Endothelial cell (in vitro differentiated cells): ENCODE measurements around the gene TOMM40L. TPM values are rescaled to one million over a fixed set of nuclear protein-coding genes. Genes with fewer than 3 reads are reported as not detected.

Experiments used
- DNase-seq: peaks from one replicate; pipeline ENCODE4 v3.0.0; 2021; ENCODE audit warnings: low spot score
- H3K27ac Mint-ChIP-seq: one replicate; pipeline ENCODE4 v1.8.0; 2021; ENCODE audit warnings: mixed read lengths, inconsistent platforms; ENCODE audit not compliant: unreplicated experiment
- H3K27me3 Mint-ChIP-seq: one replicate; pipeline ENCODE4 v1.8.0; 2021; ENCODE audit warnings: mild to moderate bottlenecking, moderate library complexity, mixed read lengths, inconsistent platforms; ENCODE audit not compliant: unreplicated experiment
- H3K36me3 Mint-ChIP-seq: one replicate; pipeline ENCODE4 v1.8.0; 2021; ENCODE audit warnings: mild to moderate bottlenecking, low read depth, mixed read lengths, inconsistent platforms; ENCODE audit not compliant: unreplicated experiment
- H3K4me1 Mint-ChIP-seq: one replicate; pipeline ENCODE4 v1.8.0; 2021; ENCODE audit warnings: mild to moderate bottlenecking, mixed read lengths, inconsistent platforms; ENCODE audit not compliant: unreplicated experiment
- H3K4me3 Mint-ChIP-seq: one replicate; pipeline ENCODE4 v1.8.0; 2021; ENCODE audit warnings: mild to moderate bottlenecking, mixed read lengths, inconsistent platforms; ENCODE audit not compliant: unreplicated experiment
- H3K9me3 Mint-ChIP-seq: one replicate; pipeline ENCODE4 v1.8.0; 2021; ENCODE audit warnings: mixed read lengths, inconsistent platforms; ENCODE audit not compliant: unreplicated experiment
- long read RNA-seq: library from polyadenylated mRNA; unstranded; transcript quantifications from one replicate; pipeline ENCODE4 v2.0.0, GENCODE V29; 2020; ENCODE audit not compliant: unreplicated experiment
- total RNA-seq: library from RNA; stranded (reverse); fragmentation: NEBNext Ultra II Directional; extraction: Animal tissue kit (Norgen Biotek cat#: 25700); gene quantifications from one replicate; pipeline ENCODE4 v1.2.1, GENCODE V29; 2021; ENCODE audit not compliant: unreplicated experiment
- TF ChIP-seq, protein P1 (sequence below): fragments of 200-600 bp; sonication (generic); IDR thresholded peaks from one replicate; pipeline ENCODE4 v1.5.0; 2021; ENCODE audit warnings: antibody characterized with exemption; ENCODE audit not compliant: unreplicated experiment

Gene TOMM40L
- total RNA-seq = 22.0 TPM
- long read RNA-seq, partial matches to known transcripts = 0 of 6 reads
- long read RNA-seq, other reads (novel, unspliced or antisense) = 5 of 6 reads

DNA sequence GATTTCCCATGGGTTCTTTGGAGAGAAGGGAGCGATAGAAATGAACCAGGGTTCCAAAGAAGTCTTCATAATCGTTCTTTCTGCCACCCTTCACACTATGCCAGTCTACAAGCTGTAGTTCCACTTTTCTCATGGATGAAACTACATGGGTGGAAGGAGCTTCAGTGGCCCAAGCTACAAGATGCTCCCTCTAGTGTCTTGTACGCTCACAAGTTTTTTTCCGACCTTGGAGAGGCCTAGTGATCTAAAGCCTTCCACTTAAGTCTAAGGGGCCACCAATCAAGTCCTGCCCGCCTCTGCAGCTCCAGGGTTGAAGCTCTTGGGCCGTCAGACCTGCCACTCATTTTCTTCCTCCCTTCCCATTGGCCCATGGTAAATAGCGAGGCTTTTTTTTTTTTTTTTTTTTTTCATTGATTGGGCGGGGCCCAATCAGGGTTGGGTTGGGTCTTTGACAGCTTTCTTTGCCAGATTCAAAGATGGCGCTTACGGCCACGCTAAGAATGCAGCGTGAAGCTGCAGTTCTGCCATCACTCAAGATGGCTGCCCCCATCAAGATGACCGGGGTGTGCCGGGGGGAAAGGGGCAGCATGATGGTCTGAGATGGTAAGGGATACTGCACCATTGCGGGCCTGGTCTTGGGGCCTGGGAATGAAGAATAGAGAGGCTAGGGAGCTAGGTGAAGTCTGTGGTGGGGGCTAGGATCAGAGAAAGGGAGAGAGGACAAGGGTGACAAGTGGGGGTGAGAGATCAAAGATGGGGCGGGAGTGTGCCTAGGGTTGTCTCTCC is at the start of gene TOMM40L:
Gene TOMM40L (plus strand): TSS at position 527 of the 786 bp plus-strand sequence. CDS start 430 bp downstream, outside the sequence.
- Mint-ChIP-seq H3K9me3 (no peaks in the 10 kb centered on the region), H3K4me3 (peak within 1 kb of the TSS; percentile 100), H3K36me3 (peaks cover 14% of the 10 kb centered on the region), H3K27me3 (peaks cover 2% of the 10 kb centered on the region), H3K27ac (peak within 1 kb of the TSS; percentile 98), H3K4me1 (peaks cover 31% of the 10 kb centered on the region)
- DNase-seq = peak; percentile 81
- TF ChIP-seq, protein P1, sequence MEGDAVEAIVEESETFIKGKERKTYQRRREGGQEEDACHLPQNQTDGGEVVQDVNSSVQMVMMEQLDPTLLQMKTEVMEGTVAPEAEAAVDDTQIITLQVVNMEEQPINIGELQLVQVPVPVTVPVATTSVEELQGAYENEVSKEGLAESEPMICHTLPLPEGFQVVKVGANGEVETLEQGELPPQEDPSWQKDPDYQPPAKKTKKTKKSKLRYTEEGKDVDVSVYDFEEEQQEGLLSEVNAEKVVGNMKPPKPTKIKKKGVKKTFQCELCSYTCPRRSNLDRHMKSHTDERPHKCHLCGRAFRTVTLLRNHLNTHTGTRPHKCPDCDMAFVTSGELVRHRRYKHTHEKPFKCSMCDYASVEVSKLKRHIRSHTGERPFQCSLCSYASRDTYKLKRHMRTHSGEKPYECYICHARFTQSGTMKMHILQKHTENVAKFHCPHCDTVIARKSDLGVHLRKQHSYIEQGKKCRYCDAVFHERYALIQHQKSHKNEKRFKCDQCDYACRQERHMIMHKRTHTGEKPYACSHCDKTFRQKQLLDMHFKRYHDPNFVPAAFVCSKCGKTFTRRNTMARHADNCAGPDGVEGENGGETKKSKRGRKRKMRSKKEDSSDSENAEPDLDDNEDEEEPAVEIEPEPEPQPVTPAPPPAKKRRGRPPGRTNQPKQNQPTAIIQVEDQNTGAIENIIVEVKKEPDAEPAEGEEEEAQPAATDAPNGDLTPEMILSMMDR = peak; percentile 21

DNA sequence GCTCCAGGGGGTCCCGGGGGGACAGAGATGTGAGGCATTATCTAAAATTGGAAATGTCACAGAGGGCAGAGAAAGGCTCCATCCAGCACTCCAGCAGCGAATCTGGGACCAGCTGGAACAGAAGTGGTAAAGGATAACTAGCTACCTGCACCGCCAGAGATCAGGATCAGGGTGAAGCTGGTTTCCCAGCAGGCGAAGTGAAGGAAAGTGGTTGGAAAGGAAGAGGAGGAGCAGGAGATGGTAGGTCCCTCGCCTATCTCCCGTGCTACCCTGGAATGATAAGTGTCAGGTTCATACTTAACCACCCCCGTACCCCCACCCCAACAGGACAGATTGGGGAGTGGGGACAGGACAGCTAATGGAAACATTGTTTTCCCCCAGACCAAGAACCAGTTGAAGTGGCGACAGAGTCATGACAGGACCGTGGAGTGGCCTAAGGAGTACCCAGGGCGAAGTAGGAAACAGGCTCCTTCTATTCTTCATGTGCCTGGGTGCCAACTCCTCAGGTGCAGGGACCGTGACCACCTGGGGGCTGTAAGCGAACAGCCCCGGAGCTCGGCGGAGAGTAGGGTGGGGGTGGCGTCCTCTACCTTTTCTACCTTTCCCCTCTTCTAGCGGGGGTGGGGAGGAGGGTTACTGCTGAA is 49.3 kb upstream of the TOMM40L start:
- Mint-ChIP-seq H3K36me3 (peaks cover 37% of the 10 kb centered on the region), H3K4me3 (peak overlapping the region; percentile 99), H3K27me3 (peaks cover 14% of the 10 kb centered on the region), H3K4me1 (peaks cover 25% of the 10 kb centered on the region), H3K27ac (peak overlapping the region; percentile 96), H3K9me3 (no peaks in the 10 kb centered on the region)
- TF ChIP-seq, protein P1 = no peak
- no peak for DNase-seq

DNA sequence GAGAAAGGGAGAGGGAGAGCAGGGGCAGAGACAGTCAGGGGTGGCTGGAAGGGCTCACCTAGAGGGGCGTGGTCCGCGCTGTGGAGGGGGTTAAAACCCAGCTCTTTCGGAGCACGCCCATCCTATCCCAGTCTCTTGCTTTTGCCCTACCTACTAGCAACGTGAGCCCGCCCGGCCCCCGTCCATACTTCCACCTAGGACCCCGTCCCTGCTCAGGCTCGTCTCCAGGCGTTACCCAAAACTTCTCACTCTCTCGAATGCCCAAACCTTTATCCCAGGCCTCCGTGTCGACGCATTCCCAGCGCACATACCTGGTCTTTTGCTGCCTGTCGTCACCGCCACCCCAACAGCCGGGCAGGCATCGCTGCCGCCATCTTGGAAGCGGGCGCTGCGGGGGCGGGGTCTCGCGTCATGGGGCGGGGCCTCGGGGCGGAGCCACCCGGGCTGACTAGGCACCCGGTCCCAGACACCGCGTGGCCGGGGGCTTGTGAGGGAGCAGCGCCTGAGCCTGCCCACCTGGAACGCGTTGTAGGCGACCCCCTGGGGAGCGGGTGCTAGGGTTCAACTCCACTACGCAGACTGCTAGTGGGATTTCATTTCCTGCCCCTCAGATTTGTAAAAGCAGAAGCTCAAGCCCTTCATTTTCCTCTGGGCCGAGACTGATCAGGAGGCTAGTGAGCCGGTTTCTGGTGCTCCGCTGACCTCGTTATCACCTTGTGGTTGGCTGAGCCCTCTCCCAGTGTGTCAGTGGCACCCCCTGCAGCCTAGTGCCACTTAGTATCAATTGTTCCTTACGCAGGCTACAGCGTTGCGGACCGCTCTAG is 48.5 kb upstream of the TOMM40L start, which contains the start of gene B4GALT3:
Gene B4GALT3 (minus strand): TSS at position 396 of the 824 bp plus-strand sequence. CDS start 1,447 bp downstream, outside the sequence.
- TF ChIP-seq, protein P1 = no peak
- no peaks in the 10 kb centered on the region for H3K9me3 Mint-ChIP-seq
- peak within 1 kb of the TSS; percentile 96 for H3K27ac Mint-ChIP-seq
- H3K4me3 Mint-ChIP-seq = peak within 1 kb of the TSS; percentile 99
- peak; percentile 96 for DNase-seq
- H3K27me3 Mint-ChIP-seq = peaks cover 14% of the 10 kb centered on the region
- H3K4me1 Mint-ChIP-seq = peaks cover 25% of the 10 kb centered on the region
- peaks cover 35% of the 10 kb centered on the region for H3K36me3 Mint-ChIP-seq

DNA sequence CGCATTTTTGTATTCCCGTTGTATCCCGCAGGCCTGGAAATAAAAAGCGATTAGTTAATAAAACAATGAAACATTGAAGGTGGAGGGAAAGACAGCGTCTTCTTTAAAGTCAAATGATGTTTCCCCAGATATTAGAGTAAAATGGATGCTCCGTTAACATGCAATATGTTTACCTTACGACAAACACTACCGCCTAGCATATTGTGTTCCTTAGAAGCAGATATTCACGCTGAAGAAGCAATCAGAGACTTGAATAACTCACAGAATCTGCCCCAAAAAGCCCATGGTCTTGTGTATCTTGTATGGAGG is 48.0 kb upstream of the TOMM40L start:
- Mint-ChIP-seq H3K4me3 (peak overlapping the region; percentile 99), H3K36me3 (peaks cover 31% of the 10 kb centered on the region), H3K4me1 (peaks cover 25% of the 10 kb centered on the region), H3K27ac (peak overlapping the region; percentile 50), H3K27me3 (peaks cover 14% of the 10 kb centered on the region), H3K9me3 (no peaks in the 10 kb centered on the region)
- DNase-seq = no peak
- TF ChIP-seq, protein P1 = no peak
